Endodermal cell (in vitro differentiated cells): ENCODE data around the gene RBM38. TPM values are rescaled to one million over a fixed set of nuclear protein-coding genes. Genes with fewer than 3 reads are reported as not detected.

Experiments
- DNase-seq: peaks from one replicate; pipeline ENCODE4 v3.0.0-alpha.2; 2017
- H3K27ac ChIP-seq: 2 replicates; pipeline ENCODE4 v1.5.1; 2013; ENCODE audit warnings: mild to moderate bottlenecking, low read depth, low read length, moderate library complexity
- H3K27me3 ChIP-seq: 2 replicates; pipeline ENCODE4 v1.6.1; 2013; ENCODE audit warnings: mild to moderate bottlenecking, low read length, moderate library complexity; ENCODE audit not compliant: insufficient read depth, control insufficient read depth, poor library complexity, severe bottlenecking
- H3K36me3 ChIP-seq: 2 replicates; pipeline ENCODE4 v1.7.0; 2013; ENCODE audit warnings: mild to moderate bottlenecking, low read length, moderate library complexity; ENCODE audit not compliant: control insufficient read depth, insufficient read depth
- H3K4me1 ChIP-seq: one replicate; pipeline ENCODE4 v1.7.0; 2013; ENCODE audit warnings: low read length; ENCODE audit not compliant: control insufficient read depth, insufficient read depth
- H3K4me3 ChIP-seq: 2 replicates; pipeline ENCODE4 v1.5.1; 2013; ENCODE audit warnings: mild to moderate bottlenecking, low read length, moderate library complexity
- H3K9ac ChIP-seq: 2 replicates; pipeline ENCODE4 v1.6.1; 2013; ENCODE audit warnings: mild to moderate bottlenecking, low read length, moderate library complexity; ENCODE audit not compliant: poor library complexity, severe bottlenecking; ENCODE audit errors: extremely low read depth
- H3K9me3 ChIP-seq: 2 replicates; pipeline ENCODE4 v1.6.1; 2013; ENCODE audit warnings: mild to moderate bottlenecking, low read length, moderate library complexity; ENCODE audit not compliant: control insufficient read depth
- H3K27ac Mint-ChIP-seq: 2 replicates; pipeline ENCODE4 v1.8.0; 2020; ENCODE audit warnings: mixed read lengths
- H3K27me3 Mint-ChIP-seq: 2 replicates; pipeline ENCODE4 v1.8.0; 2021; ENCODE audit warnings: mild to moderate bottlenecking, mixed read lengths; ENCODE audit not compliant: insufficient read depth
- H3K36me3 Mint-ChIP-seq: 2 replicates; pipeline ENCODE4 v1.8.0; 2020; ENCODE audit warnings: low read depth, mixed read lengths
- H3K4me1 Mint-ChIP-seq: 2 replicates; pipeline ENCODE4 v1.8.0; 2020; ENCODE audit warnings: mixed read lengths
- H3K4me3 Mint-ChIP-seq: 2 replicates; pipeline ENCODE4 v1.8.0; 2020; ENCODE audit warnings: mild to moderate bottlenecking, moderate library complexity, mixed read lengths
- H3K9me3 Mint-ChIP-seq: 2 replicates; pipeline ENCODE4 v1.8.0; 2020; ENCODE audit warnings: mild to moderate bottlenecking, mixed read lengths
- CTCF ChIP-seq: fragments of 200-600 bp; sonication (generic); conservative IDR thresholded peaks from 2 replicates; pipeline ENCODE4 v1.5.0; 2021; ENCODE audit warnings: antibody characterized with exemption, mild to moderate bottlenecking
- WGBS, 2 experiments: methylation state at CpG; one replicate each; pipeline versions ENCODE4 v1.1.5 to v1.1.7; 2013; ENCODE audit warnings: missing lambda C conversion rate in 2 of 2, mixed read lengths in 1 of 2; ENCODE audit not compliant: insufficient coverage in 1 of 2, insufficient read length in 1 of 2; 5-methylcytosine and 5-hydroxymethylcytosine counted together
- total RNA-seq, 2 donors: library from RNA; stranded (reverse); fragmentation: NEBNext Ultra II Directional in 1 of 2; extraction: Animal tissue kit (Norgen Biotek cat#: 25700) in 1 of 2; gene quantifications; 2 replicates in 1 of 2; 3 replicates in 1 of 2; pipeline ENCODE4 v1.2.1, GENCODE V29; 2021

Gene RBM38
- total RNA-seq, 2 donors from 2014 or later: 29.0 to 30.2 TPM

- TF ChIP-seq CTCF: no peak
- Mint-ChIP-seq H3K4me3 (no peak overlapping the region), H3K27ac (no peak overlapping the region), H3K27me3 (peaks cover 2% of the 10 kb centered on the region), H3K9me3 (no peaks in the 10 kb centered on the region), H3K36me3 (no peaks in the 10 kb centered on the region), H3K4me1 (peaks cover 2% of the 10 kb centered on the region)
- H3K9me3 ChIP-seq: no peaks in the 10 kb centered on the region
- no peaks in the 10 kb centered on the region for H3K36me3 ChIP-seq
- H3K9ac ChIP-seq: no peak overlapping the region
- no peak overlapping the region for H3K27ac ChIP-seq
- WGBS, 2 experiments: 80 to 90% methylated on average over 4 to 5 of the region's 5 CpGs
- H3K4me3 ChIP-seq: no peak overlapping the region
- no peaks in the 10 kb centered on the region for H3K27me3 ChIP-seq
- no peak for DNase-seq
- H3K4me1 ChIP-seq: no peaks in the 10 kb centered on the region
Observed at GRCh38 chr20:57431539-57431835, 40.3 kb downstream of the RBM38 start.

GRCh38 chr20:57432480-57432861 lies 41.3 kb downstream of the RBM38 start:
- Histone ChIP-seq H3K27me3 (no peaks in the 10 kb centered on the region), H3K36me3 (no peaks in the 10 kb centered on the region), H3K4me1 (no peaks in the 10 kb centered on the region), H3K27ac (no peak overlapping the region), H3K4me3 (no peak overlapping the region), H3K9me3 (no peaks in the 10 kb centered on the region), H3K9ac (no peak overlapping the region)
- no peak for DNase-seq
- Mint-ChIP-seq H3K36me3 (no peaks in the 10 kb centered on the region), H3K27me3 (peaks cover 2% of the 10 kb centered on the region), H3K27ac (no peak overlapping the region), H3K4me1 (peaks cover 2% of the 10 kb centered on the region), H3K4me3 (no peak overlapping the region), H3K9me3 (peaks cover 4% of the 10 kb centered on the region)
- 94 to 98% methylated on average over 7 of the region's 7 CpGs for WGBS, 2 experiments
- no peak for TF ChIP-seq CTCF

GRCh38 chr20:57432862-57433491 lies 41.8 kb downstream of the RBM38 start:
- WGBS, 2 experiments: 86 to 92% methylated on average over 8 to 12 of the region's 13 CpGs
- H3K4me1 Mint-ChIP-seq: peaks cover 2% of the 10 kb centered on the region
- no peak for TF ChIP-seq CTCF
- H3K27me3 Mint-ChIP-seq: peaks cover 2% of the 10 kb centered on the region
- no peaks in the 10 kb centered on the region for H3K36me3 ChIP-seq
- H3K4me1 ChIP-seq: no peaks in the 10 kb centered on the region
- H3K9me3 ChIP-seq: no peaks in the 10 kb centered on the region
- no peak for DNase-seq
- no peaks in the 10 kb centered on the region for H3K36me3 Mint-ChIP-seq
- no peak overlapping the region for H3K27ac Mint-ChIP-seq
- H3K9me3 Mint-ChIP-seq: peaks cover 4% of the 10 kb centered on the region
- H3K27ac ChIP-seq: no peak overlapping the region
- H3K4me3 ChIP-seq: no peak overlapping the region
- H3K9ac ChIP-seq: no peak overlapping the region
- no peaks in the 10 kb centered on the region for H3K27me3 ChIP-seq
- H3K4me3 Mint-ChIP-seq: no peak overlapping the region
